Measurements from ENCODE around the gene DYNC1I2. TPM values are rescaled to one million over a fixed set of nuclear protein-coding genes. Genes with fewer than 3 reads are reported as not detected.
A peak's percentile ranks its signal among the peaks of the same experiment; 100 is the strongest.

DYNC1I2 gene
- total RNA-seq, 1 donor from 2014 or later, result 89.1 TPM

DNA sequence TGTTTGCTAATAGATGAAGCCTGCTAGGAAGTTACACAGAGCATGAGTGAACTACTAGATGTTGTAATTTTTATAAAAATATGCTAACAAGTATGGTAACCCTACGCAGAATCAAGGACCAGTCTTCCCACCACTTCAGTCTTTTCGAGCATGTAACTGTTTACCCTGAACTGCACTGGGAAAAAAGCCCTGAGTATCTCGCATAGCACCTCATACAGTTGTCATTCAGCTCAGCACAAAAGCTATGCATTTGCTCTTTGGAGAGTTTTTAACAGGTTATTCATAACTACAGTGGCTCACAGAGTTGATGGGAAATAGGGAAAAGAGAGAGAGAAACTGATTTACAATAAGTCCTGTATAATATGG is 42.7 kb downstream of the DYNC1I2 start:
- Histone ChIP-seq H3K36me3 (peaks cover 94% of the 10 kb centered on the region), H3K4me3 (no peak overlapping the region), H3K27me3 (no peaks in the 10 kb centered on the region), H3K9me3 (no peaks in the 10 kb centered on the region), H3K4me1 (no peaks in the 10 kb centered on the region), H3K27ac (no peak overlapping the region)
- intact Hi-C loops (cut with DNase I), result no loop called here
- DNase-seq (no peak), ATAC-seq (peak; percentile 38)
- TF ChIP-seq, protein P1, sequence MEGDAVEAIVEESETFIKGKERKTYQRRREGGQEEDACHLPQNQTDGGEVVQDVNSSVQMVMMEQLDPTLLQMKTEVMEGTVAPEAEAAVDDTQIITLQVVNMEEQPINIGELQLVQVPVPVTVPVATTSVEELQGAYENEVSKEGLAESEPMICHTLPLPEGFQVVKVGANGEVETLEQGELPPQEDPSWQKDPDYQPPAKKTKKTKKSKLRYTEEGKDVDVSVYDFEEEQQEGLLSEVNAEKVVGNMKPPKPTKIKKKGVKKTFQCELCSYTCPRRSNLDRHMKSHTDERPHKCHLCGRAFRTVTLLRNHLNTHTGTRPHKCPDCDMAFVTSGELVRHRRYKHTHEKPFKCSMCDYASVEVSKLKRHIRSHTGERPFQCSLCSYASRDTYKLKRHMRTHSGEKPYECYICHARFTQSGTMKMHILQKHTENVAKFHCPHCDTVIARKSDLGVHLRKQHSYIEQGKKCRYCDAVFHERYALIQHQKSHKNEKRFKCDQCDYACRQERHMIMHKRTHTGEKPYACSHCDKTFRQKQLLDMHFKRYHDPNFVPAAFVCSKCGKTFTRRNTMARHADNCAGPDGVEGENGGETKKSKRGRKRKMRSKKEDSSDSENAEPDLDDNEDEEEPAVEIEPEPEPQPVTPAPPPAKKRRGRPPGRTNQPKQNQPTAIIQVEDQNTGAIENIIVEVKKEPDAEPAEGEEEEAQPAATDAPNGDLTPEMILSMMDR (IDR thresholded peaks at IDR 0.05), result no peak

DNA sequence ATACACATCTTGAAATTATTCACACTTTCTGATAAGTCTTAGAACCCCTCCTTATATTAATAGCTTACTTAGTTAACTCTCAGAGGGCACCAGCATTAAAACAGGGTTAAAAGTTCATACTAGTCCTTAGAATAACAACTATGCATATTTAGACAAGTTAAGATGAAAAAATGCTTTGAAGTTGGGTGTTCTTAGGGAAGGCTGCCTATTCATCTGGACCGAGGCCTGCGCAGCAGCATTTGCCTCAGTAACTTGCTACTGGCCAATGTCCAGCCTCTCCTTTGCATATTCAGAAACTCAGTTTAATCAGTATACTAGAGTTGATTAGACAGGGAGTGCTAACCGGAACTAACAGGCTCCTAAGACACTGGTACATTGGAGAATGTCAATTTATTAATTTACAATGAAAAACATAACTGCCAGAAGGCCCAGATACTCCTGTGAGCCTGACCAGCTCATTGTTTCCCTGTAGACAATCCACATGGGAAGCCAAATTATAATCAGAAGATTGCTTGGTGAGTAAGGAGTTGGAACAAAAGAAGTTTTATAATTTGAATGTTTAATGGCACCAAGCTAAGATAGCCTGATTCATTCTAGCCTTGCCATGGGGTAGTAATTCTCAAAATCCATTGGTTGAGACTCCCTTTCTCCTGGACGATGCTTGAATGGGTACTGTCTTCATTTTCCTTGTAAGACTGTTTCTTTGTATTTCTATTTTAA is 48.9 kb downstream of the DYNC1I2 start:
- Histone ChIP-seq H3K4me3 (no peak overlapping the region), H3K27ac (no peak overlapping the region), H3K27me3 (no peaks in the 10 kb centered on the region), H3K36me3 (peaks cover 72% of the 10 kb centered on the region), H3K4me1 (no peaks in the 10 kb centered on the region), H3K9me3 (no peaks in the 10 kb centered on the region)
- ATAC-seq, result no peak
- DNase-seq, result no peak
- TF ChIP-seq, protein P1 (IDR thresholded peaks at IDR 0.05), result no peak
- intact Hi-C loops (cut with DNase I), result no loop called here

DNA sequence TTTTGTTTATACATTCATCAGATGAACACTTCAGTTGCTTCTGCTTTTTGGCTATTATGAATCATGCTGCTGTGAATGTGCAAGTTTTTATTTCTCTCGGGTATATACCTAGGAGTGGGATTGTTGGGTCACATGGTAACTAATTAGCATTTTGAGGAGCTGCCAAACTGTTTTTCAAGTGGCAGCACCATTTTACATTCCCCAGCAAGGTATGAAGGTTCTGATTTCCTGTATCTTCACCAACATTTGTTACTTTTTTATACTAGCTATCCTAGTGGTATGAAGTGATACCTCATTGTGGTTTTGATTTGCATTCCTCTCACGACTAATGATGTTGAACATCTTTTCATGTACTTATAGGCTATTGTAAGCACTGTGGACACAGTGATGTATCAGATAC is 53.9 kb downstream of the DYNC1I2 start:
- DNase-seq (no peak), ATAC-seq (no peak)
- TF ChIP-seq, protein P1 (IDR thresholded peaks at IDR 0.05), result no peak
- intact Hi-C loops (cut with DNase I), result no loop called here
- no peaks in the 10 kb centered on the region for H3K27me3 ChIP-seq
- H3K36me3 ChIP-seq, result peaks cover 61% of the 10 kb centered on the region
- H3K4me3 ChIP-seq, result no peak overlapping the region
- no peak overlapping the region for H3K27ac ChIP-seq
- no peaks in the 10 kb centered on the region for H3K9me3 ChIP-seq
- H3K4me1 ChIP-seq, result no peaks in the 10 kb centered on the region

DNA sequence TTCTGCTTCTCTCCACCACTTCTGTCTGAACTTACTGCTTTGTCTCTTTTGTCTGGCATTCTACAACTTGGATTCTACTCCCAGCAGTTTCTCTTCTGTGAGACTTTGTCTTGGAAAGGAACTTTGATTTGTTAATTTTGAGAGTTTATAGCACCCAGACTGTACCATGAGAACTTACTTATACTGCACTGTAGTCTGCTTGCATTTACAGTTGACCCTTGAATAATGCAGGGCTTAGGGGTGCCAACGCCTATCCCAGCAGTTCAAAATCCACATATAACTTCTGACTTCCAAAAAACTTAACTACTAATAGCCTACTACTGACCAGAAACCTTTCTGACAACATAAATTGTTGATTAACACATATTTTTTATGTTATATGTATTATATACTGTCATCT is 55.5 kb downstream of the DYNC1I2 start:
- TF ChIP-seq, protein P1 (IDR thresholded peaks at IDR 0.05), result no peak
- DNase-seq (no peak), ATAC-seq (no peak)
- intact Hi-C loops (cut with DNase I), result no loop called here
- H3K27ac ChIP-seq, result no peak overlapping the region
- no peaks in the 10 kb centered on the region for H3K27me3 ChIP-seq
- H3K4me3 ChIP-seq, result no peak overlapping the region
- H3K4me1 ChIP-seq, result no peaks in the 10 kb centered on the region
- peaks cover 62% of the 10 kb centered on the region for H3K36me3 ChIP-seq
- H3K9me3 ChIP-seq, result no peaks in the 10 kb centered on the region

DNA sequence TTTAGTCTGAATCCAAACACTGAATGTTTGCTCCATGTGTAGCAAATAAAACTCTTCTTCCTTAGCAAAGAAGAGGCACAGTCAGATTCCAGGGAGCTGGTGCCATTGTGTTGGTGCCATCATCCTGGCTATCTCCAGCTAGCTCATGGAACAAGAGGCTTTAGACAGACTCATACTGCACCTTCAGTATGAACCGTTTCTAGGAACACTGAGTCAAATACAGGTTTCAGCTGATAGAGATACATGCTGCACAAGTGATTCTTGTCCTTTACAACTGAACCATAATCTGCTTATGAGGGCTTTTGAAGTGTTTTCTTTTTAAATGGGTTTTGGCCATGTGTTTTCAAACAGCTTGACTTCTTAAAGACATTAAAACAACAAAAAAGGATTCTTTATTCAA is 57.9 kb downstream of the DYNC1I2 start:
- ATAC-seq (no peak), DNase-seq (no peak)
- TF ChIP-seq, protein P1 (IDR thresholded peaks at IDR 0.05), result no peak
- H3K9me3 ChIP-seq, result no peaks in the 10 kb centered on the region
- no peak overlapping the region for H3K27ac ChIP-seq
- H3K4me3 ChIP-seq, result no peak overlapping the region
- peaks cover 78% of the 10 kb centered on the region for H3K36me3 ChIP-seq
- intact Hi-C loops (cut with DNase I), result no loop called here
- no peaks in the 10 kb centered on the region for H3K27me3 ChIP-seq
- H3K4me1 ChIP-seq, result no peaks in the 10 kb centered on the region

DNA sequence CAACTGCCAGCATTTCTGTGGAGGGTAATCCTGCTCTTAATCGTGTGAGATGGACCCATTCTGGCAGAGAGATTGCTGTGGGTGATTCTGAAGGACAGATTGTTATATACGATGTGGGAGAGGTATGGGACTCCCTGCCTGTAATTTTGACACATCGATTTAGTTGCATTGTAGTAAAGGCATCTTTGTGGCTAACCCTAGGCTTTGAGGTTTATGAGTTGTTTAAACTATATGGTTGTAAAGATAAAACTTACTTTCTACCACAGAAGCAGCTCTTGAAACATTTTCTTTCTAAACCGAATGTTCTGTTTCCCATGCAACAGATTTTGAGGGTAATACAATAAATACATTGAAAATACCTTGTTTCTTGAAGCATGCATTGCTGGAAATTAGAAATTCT is 58.5 kb downstream of the DYNC1I2 start:
- H3K36me3 ChIP-seq, result peaks cover 71% of the 10 kb centered on the region
- ATAC-seq, result no peak
- no peaks in the 10 kb centered on the region for H3K9me3 ChIP-seq
- no peak for DNase-seq
- TF ChIP-seq, protein P1 (IDR thresholded peaks at IDR 0.05), result no peak
- no peak overlapping the region for H3K4me3 ChIP-seq
- no peaks in the 10 kb centered on the region for H3K4me1 ChIP-seq
- H3K27me3 ChIP-seq, result no peaks in the 10 kb centered on the region
- intact Hi-C loops (cut with DNase I), result no loop called here
- H3K27ac ChIP-seq, result no peak overlapping the region

Data from upper lobe of right lung (tissue), 1 donor.